Caco-2 (cell line): ENCODE data around the gene SIDT1. TPM values are rescaled to one million over a fixed set of nuclear protein-coding genes. Genes with fewer than 3 reads are reported as not detected.

Experiments
- BruUV-seq: library from RNA; stranded (reverse); fragments of 400-500 nt; replicated peaks from 2 replicates; lab custom pipeline; 2021; lab: Mats Ljungman, UMichigan
- CTCF ChIA-PET: fragments of 300-600 bp; sonication (Branson Sonifier 250); formaldehyde crosslinking; loops from one replicate; lab custom pipeline; 2022; ENCODE audit warnings: antibody characterized with exemption; lab: Charles Lee
- POLR2A ChIA-PET: fragments of 300-600 bp; sonication (Branson Sonifier 250); formaldehyde crosslinking; loops from one replicate; lab custom pipeline; 2022; ENCODE audit warnings: antibody characterized with exemption; lab: Charles Lee
- DNase-seq, 2 experiments: peaks; one replicate each; pipeline versions ENCODE4 v3.0.0 to v3.0.0-alpha.2; 2020 to 2022
- H3K27me3 ChIP-seq: replicated peaks from 2 replicates; pipeline ENCODE4 v1.6.0; 2011; ENCODE audit warnings: low read length; ENCODE audit not compliant: control insufficient read depth, insufficient read depth
- H3K36me3 ChIP-seq: 2 replicates; pipeline ENCODE4 v1.5.1; 2011; ENCODE audit warnings: low read length; ENCODE audit not compliant: control insufficient read depth, insufficient read depth
- H3K4me1 ChIP-seq: fragments of 250-450 bp; sonication (Bioruptor Pico); 2 replicates; pipeline ENCODE4 v1.5.1; 2020; ENCODE audit warnings: mild to moderate bottlenecking
- H3K4me3 ChIP-seq: 2 replicates; pipeline ENCODE4 v1.5.1; 2011; ENCODE audit warnings: low read depth, mild to moderate bottlenecking, control low read depth, low read length
- H3K9me3 ChIP-seq: fragments of 250-450 bp; sonication (Bioruptor Pico); 2 replicates; pipeline ENCODE4 v1.5.1; 2020; ENCODE audit warnings: mild to moderate bottlenecking, moderate library complexity
- H3K27ac Mint-ChIP-seq: one replicate; pipeline ENCODE4 v1.8.0; 2022; ENCODE audit warnings: mixed read lengths; ENCODE audit not compliant: unreplicated experiment
- H3K27me3 Mint-ChIP-seq: one replicate; pipeline ENCODE4 v1.8.0; 2022; ENCODE audit warnings: mixed read lengths; ENCODE audit not compliant: insufficient read depth, unreplicated experiment
- H3K36me3 Mint-ChIP-seq: one replicate; pipeline ENCODE4 v1.8.0; 2022; ENCODE audit warnings: mild to moderate bottlenecking, mixed read lengths; ENCODE audit not compliant: insufficient read depth, unreplicated experiment
- H3K4me1 Mint-ChIP-seq: one replicate; pipeline ENCODE4 v1.8.0; 2022; ENCODE audit warnings: low read depth, mixed read lengths; ENCODE audit not compliant: unreplicated experiment
- H3K4me3 Mint-ChIP-seq: one replicate; pipeline ENCODE4 v1.8.0; 2022; ENCODE audit warnings: mild to moderate bottlenecking, moderate library complexity, mixed read lengths; ENCODE audit not compliant: unreplicated experiment
- H3K9me3 Mint-ChIP-seq: one replicate; pipeline ENCODE4 v1.8.0; 2022; ENCODE audit warnings: mixed read lengths; ENCODE audit not compliant: unreplicated experiment
- intact Hi-C: fragments of 100-400 bp; cut with micrococcal nuclease; formaldehyde crosslinking; loops from one replicate; pipeline ENCODE4 v1.10.0; 2022; ENCODE audit not compliant: unreplicated experiment
- total RNA-seq: library from RNA; stranded (reverse); gene quantifications from 2 replicates; pipeline ENCODE4 v1.2.3, GENCODE V29; 2022
- TF ChIP-seq, protein P1 (sequence below), 2 experiments: fragments of 200-600 bp in 1 of 2; IDR thresholded peaks; 1 replicate in 1 of 2; 2 replicates in 1 of 2; pipeline versions ENCODE4 v1.5.1 to v1.8.0; 2011 to 2022; ENCODE audit warnings: antibody characterized with exemption in 1 of 2, control low read depth in 1 of 2, inconsistent platforms in 1 of 2, low read depth in 1 of 2, low read length in 1 of 2, mild to moderate bottlenecking in 1 of 2, moderate library complexity in 1 of 2; ENCODE audit not compliant: insufficient read depth in 1 of 2, severe bottlenecking in 1 of 2, unreplicated experiment in 1 of 2

Gene SIDT1
- total RNA-seq, 1 experiment from 2014 or later = 0.84 TPM

DNA sequence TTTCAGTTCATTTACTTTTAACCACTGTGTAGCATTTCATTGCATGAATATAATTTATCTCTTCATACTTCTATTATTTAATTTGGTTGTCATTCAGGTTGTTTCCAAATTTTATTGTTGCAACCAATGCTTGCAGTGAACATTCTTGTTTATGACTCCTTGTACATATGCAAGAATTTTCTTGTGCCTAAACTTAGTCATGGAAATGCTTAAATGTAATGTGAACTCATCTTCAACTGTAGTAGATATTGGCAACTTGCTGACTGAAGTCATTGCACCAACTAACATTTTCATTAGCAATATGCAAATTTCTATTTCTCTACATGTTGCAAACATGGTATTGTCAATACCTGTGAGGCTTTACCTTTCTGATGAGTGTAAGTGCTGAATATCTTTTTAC, 26.7 kb downstream of the SIDT1 start:
- BruUV-seq = no TSS peak
- H3K36me3 Mint-ChIP-seq = peaks cover 9% of the 10 kb centered on the region
- H3K4me1 ChIP-seq = peaks cover 33% of the 10 kb centered on the region
- H3K4me1 Mint-ChIP-seq = peaks cover 19% of the 10 kb centered on the region
- ChIA-PET POLR2A (no interaction called here), CTCF (interaction anchor here (1.3 kb wide), 1 partner anchor 19 kb away, joined by 4 read pairs; no protein-coding TSS in a partner anchor)
- H3K9me3 ChIP-seq = no peaks in the 10 kb centered on the region
- H3K4me3 ChIP-seq = no peak overlapping the region
- no peak overlapping the region for H3K4me3 Mint-ChIP-seq
- TF ChIP-seq, protein P1, sequence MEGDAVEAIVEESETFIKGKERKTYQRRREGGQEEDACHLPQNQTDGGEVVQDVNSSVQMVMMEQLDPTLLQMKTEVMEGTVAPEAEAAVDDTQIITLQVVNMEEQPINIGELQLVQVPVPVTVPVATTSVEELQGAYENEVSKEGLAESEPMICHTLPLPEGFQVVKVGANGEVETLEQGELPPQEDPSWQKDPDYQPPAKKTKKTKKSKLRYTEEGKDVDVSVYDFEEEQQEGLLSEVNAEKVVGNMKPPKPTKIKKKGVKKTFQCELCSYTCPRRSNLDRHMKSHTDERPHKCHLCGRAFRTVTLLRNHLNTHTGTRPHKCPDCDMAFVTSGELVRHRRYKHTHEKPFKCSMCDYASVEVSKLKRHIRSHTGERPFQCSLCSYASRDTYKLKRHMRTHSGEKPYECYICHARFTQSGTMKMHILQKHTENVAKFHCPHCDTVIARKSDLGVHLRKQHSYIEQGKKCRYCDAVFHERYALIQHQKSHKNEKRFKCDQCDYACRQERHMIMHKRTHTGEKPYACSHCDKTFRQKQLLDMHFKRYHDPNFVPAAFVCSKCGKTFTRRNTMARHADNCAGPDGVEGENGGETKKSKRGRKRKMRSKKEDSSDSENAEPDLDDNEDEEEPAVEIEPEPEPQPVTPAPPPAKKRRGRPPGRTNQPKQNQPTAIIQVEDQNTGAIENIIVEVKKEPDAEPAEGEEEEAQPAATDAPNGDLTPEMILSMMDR (IDR thresholded peaks at IDR 0.05; ENCODE audit: insufficient read depth in 1 of 2, low read depth in 1 of 2, low read length in 1 of 2, severe bottlenecking in 1 of 2, unreplicated experiment in 1 of 2) = no peak
- DNase-seq = no peak
- H3K27ac Mint-ChIP-seq = no peak overlapping the region
- no peaks in the 10 kb centered on the region for H3K27me3 ChIP-seq
- no peaks in the 10 kb centered on the region for H3K36me3 ChIP-seq
- H3K9me3 Mint-ChIP-seq = peaks cover 10% of the 10 kb centered on the region
- intact Hi-C loops = no loop called here
- no peaks in the 10 kb centered on the region for H3K27me3 Mint-ChIP-seq

DNA sequence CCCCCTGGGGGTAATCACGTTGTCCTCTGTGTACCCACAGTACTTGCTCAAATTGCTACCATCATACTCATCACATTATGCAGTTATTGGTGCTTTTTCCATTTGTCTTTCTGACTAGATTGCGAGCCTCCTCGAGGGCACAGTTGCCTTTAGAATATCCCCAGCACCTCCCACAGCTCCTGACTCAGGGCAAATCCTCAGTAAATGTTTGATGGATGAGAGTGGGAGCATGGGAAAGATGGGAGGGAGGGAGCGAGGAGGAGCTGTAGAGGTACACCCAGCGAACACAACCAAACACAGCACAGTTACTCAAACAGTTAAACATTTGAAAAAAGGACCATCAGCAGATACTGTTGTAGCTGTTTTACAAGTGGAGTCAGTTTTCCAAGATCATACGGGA, 27.9 kb downstream of the SIDT1 start:
- peaks cover 33% of the 10 kb centered on the region for H3K4me1 ChIP-seq
- DNase-seq = no peak
- CTCF ChIA-PET = no interaction called here
- TF ChIP-seq, protein P1 (IDR thresholded peaks at IDR 0.05; ENCODE audit: insufficient read depth in 1 of 2, low read depth in 1 of 2, low read length in 1 of 2, severe bottlenecking in 1 of 2, unreplicated experiment in 1 of 2) = no peak
- peaks cover under 1% of the 10 kb centered on the region for H3K36me3 Mint-ChIP-seq
- H3K4me1 Mint-ChIP-seq = peaks cover 13% of the 10 kb centered on the region
- H3K36me3 ChIP-seq = no peaks in the 10 kb centered on the region
- H3K4me3 Mint-ChIP-seq = no peak overlapping the region
- no peaks in the 10 kb centered on the region for H3K9me3 ChIP-seq
- no peak overlapping the region for H3K27ac Mint-ChIP-seq
- POLR2A ChIA-PET = no interaction called here
- H3K27me3 Mint-ChIP-seq = no peaks in the 10 kb centered on the region
- BruUV-seq = no TSS peak
- H3K4me3 ChIP-seq = no peak overlapping the region
- intact Hi-C loops = no loop called here
- H3K27me3 ChIP-seq = no peaks in the 10 kb centered on the region
- peaks cover 2% of the 10 kb centered on the region for H3K9me3 Mint-ChIP-seq

DNA sequence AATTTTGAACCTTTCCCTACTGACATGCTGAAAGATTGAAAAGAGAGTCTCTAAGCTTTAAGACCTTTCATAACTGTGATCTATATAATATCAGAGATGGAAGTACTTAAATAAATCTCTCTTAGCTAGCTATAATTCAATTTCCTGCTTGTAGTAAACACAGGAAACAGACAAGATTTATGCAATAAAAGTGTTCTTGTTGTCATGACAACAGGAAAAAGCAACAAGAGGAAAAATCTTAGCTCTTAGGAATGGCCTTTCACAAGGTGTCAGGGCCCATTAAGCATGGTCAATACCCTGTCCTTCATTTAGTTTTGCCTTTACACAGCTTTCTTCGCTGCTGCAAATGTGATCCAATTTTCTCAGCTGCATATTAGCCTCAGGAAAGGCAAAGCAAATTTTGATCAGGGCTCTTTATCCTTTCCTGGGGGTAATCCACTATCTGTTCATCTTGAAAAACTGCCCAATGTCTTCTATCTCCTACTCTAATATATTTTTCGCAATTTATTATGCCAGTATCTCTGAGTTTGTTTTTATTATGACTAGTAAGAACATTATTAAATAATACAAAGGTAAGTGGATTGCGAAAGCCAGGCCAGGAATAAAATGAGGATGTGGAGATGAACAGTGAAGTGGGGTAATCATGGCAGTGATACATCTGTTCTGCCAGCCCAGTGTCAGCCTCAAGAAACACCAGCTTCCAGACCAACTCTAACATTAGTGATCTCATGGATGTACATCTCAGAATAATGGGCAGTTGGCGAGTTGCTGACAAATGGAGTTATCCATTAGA, 28.7 kb downstream of the SIDT1 start:
- peaks cover 13% of the 10 kb centered on the region for H3K4me1 Mint-ChIP-seq
- TF ChIP-seq, protein P1 (IDR thresholded peaks at IDR 0.05; ENCODE audit: insufficient read depth in 1 of 2, low read depth in 1 of 2, low read length in 1 of 2, severe bottlenecking in 1 of 2, unreplicated experiment in 1 of 2) = no peak
- intact Hi-C loops = no loop called here
- H3K27me3 Mint-ChIP-seq = no peaks in the 10 kb centered on the region
- no peaks in the 10 kb centered on the region for H3K9me3 Mint-ChIP-seq
- POLR2A ChIA-PET = no interaction called here
- CTCF ChIA-PET = no interaction called here
- no peak for DNase-seq
- no TSS peak for BruUV-seq
- Histone ChIP-seq H3K4me1 (peaks cover 31% of the 10 kb centered on the region), H3K4me3 (no peak overlapping the region), H3K9me3 (no peaks in the 10 kb centered on the region), H3K27me3 (no peaks in the 10 kb centered on the region), H3K36me3 (no peaks in the 10 kb centered on the region)
- H3K4me3 Mint-ChIP-seq = no peak overlapping the region
- H3K36me3 Mint-ChIP-seq = no peaks in the 10 kb centered on the region
- H3K27ac Mint-ChIP-seq = no peak overlapping the region
